OCI-LY7 (cell line): ENCODE measurements around the gene SLC38A4. TPM values are rescaled to one million over a fixed set of nuclear protein-coding genes. Genes with fewer than 3 reads are reported as not detected.

Experiments used
- BruUV-seq: library from RNA; stranded (reverse); fragments of 400-500 nt; replicated peaks from 2 replicates; lab custom pipeline; 2021; lab: Mats Ljungman, UMichigan
- CTCF ChIA-PET: fragments of 300-600 bp; sonication (Branson Sonifier 250); formaldehyde crosslinking; loops from one replicate; lab custom pipeline; 2022; ENCODE audit warnings: antibody characterized with exemption; ENCODE audit not compliant: unreplicated experiment; lab: Charles Lee
- POLR2A ChIA-PET: fragments of 300-600 bp; sonication (Branson Sonifier 250); formaldehyde crosslinking; loops from one replicate; lab custom pipeline; 2022; ENCODE audit warnings: antibody characterized with exemption; lab: Charles Lee
- DNase-seq: peaks from one replicate; pipeline ENCODE4 v3.0.0-alpha.2; 2015; ENCODE audit warnings: low spot score
- H2AFZ ChIP-seq: fragments of 200-600 bp; sonication (generic), shearing (Covaris generic); 2 replicates; pipeline ENCODE4 v1.6.1; 2014; ENCODE audit warnings: mild to moderate bottlenecking, antibody characterized with exemption, low read length, moderate library complexity
- H3K27ac ChIP-seq: fragments of 200-600 bp; sonication (generic); 2 replicates; pipeline ENCODE4 v1.5.1; 2014; ENCODE audit warnings: mixed run types, low read depth, mild to moderate bottlenecking, moderate library complexity, low read length, inconsistent platforms; ENCODE audit not compliant: poor library complexity, severe bottlenecking
- H3K36me3 ChIP-seq: fragments of 200-600 bp; sonication (generic); 2 replicates; pipeline ENCODE4 v1.6.1; 2014; ENCODE audit warnings: mild to moderate bottlenecking, antibody characterized with exemption, low read length, moderate library complexity, mixed read lengths; ENCODE audit not compliant: insufficient read depth
- H3K4me1 ChIP-seq: fragments of 200-600 bp; sonication (generic); 2 replicates; pipeline ENCODE4 v1.5.1; 2014; ENCODE audit warnings: mild to moderate bottlenecking, low read length; ENCODE audit not compliant: insufficient read depth, poor library complexity, severe bottlenecking
- H3K4me2 ChIP-seq: fragments of 200-600 bp; sonication (generic); 2 replicates; pipeline ENCODE4 v1.6.1; 2014; ENCODE audit warnings: mild to moderate bottlenecking, low read length
- H3K4me3 ChIP-seq: fragments of 200-600 bp; sonication (generic); 2 replicates; pipeline ENCODE4 v1.5.1; 2014; ENCODE audit warnings: mild to moderate bottlenecking, low read depth, low read length; ENCODE audit not compliant: poor library complexity, severe bottlenecking
- H3K79me2 ChIP-seq: fragments of 200-600 bp; sonication (generic); 2 replicates; pipeline ENCODE4 v1.6.1; 2016; ENCODE audit warnings: low read depth, mild to moderate bottlenecking, low read length, moderate library complexity, mixed read lengths; ENCODE audit not compliant: insufficient read depth
- H3K9me2 ChIP-seq: fragments of 200-600 bp; sonication (generic); 2 replicates; pipeline ENCODE4 v1.6.1; 2016; ENCODE audit warnings: mild to moderate bottlenecking, low read length, mixed read lengths; ENCODE audit not compliant: insufficient read depth
- H3K9me3 ChIP-seq: fragments of 200-600 bp; sonication (generic); 2 replicates; pipeline ENCODE4 v1.6.1; 2014; ENCODE audit warnings: mild to moderate bottlenecking, mixed run types, low read length, mixed read lengths
- H4K20me1 ChIP-seq: fragments of 200-600 bp; sonication (generic); 2 replicates; pipeline ENCODE4 v1.6.1; 2014; ENCODE audit warnings: mild to moderate bottlenecking, antibody characterized with exemption, low read length, moderate library complexity, mixed read lengths; ENCODE audit not compliant: insufficient read depth
- EZH2phosphoT487 ChIP-seq: fragments of 200-600 bp; sonication (generic); IDR thresholded peaks from 2 replicates; pipeline ENCODE4 v1.6.1; 2018; ENCODE audit warnings: low read depth, borderline replicate concordance, mild to moderate bottlenecking, mixed run types, antibody characterized with exemption, low read length, moderate library complexity, mixed read lengths
- intact Hi-C: fragments of 100-400 bp; cut with micrococcal nuclease; formaldehyde crosslinking; loops from one replicate; pipeline ENCODE4 v1.10.0; 2022; ENCODE audit not compliant: unreplicated experiment
- total RNA-seq, 2 experiments: library from RNA; depleted of rRNA in 1 of 2; stranded (reverse); fragments of >200 nt in 1 of 2; shearing (Covaris generic) in 1 of 2; gene quantifications; 2 replicates each; pipeline ENCODE4 v1.2.3, GENCODE V29; 2014 to 2022
- TF ChIP-seq, protein P1 (sequence below): fragments of 200-600 bp; sonication (generic); conservative IDR thresholded peaks from 2 replicates; pipeline ENCODE4 v1.5.1; 2014; ENCODE audit warnings: mild to moderate bottlenecking, antibody characterized with exemption, low read length, moderate library complexity, mixed read lengths

SLC38A4 gene
- total RNA-seq, 2 experiments from 2014 or later = not detected

DNA sequence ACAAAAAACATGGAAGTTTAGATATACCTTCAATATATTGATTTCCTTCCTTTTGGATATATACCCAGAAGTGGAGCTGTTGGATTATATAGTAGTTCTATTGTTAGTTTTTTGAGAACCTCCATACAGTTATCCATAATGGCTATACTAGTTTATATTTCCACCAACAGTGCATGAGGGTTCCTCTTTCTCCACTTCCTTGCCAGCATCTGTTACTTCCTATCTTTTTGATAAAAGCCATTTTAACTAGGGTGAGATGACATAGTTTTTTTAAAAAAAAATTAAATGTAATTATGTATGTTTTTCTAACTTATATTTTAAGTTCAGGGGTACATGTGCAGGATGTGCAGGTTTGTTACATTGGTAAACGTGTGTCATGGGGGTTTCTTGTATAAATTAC lies 10.0 kb upstream of the SLC38A4 start:
- no TSS peak for BruUV-seq
- Histone ChIP-seq H4K20me1 (no peaks in the 10 kb centered on the region), H3K4me1 (no peaks in the 10 kb centered on the region), H3K9me2 (no peaks in the 10 kb centered on the region), H3K27ac (no peak overlapping the region), H3K36me3 (no peaks in the 10 kb centered on the region), H3K4me2 (no peak overlapping the region), H3K4me3 (no peak overlapping the region), H3K9me3 (no peaks in the 10 kb centered on the region), H2AFZ (no peak overlapping the region), H3K79me2 (no peaks in the 10 kb centered on the region)
- ChIA-PET CTCF (no interaction called here), POLR2A (interaction anchor here (0.6 to 0.9 kb wide), 3 partner anchors 431 to 1199 kb away, joined by 3 to 4 read pairs (median 4); no protein-coding TSS in a partner anchor)
- TF ChIP-seq, protein P1, sequence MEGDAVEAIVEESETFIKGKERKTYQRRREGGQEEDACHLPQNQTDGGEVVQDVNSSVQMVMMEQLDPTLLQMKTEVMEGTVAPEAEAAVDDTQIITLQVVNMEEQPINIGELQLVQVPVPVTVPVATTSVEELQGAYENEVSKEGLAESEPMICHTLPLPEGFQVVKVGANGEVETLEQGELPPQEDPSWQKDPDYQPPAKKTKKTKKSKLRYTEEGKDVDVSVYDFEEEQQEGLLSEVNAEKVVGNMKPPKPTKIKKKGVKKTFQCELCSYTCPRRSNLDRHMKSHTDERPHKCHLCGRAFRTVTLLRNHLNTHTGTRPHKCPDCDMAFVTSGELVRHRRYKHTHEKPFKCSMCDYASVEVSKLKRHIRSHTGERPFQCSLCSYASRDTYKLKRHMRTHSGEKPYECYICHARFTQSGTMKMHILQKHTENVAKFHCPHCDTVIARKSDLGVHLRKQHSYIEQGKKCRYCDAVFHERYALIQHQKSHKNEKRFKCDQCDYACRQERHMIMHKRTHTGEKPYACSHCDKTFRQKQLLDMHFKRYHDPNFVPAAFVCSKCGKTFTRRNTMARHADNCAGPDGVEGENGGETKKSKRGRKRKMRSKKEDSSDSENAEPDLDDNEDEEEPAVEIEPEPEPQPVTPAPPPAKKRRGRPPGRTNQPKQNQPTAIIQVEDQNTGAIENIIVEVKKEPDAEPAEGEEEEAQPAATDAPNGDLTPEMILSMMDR = no peak
- no peak for TF ChIP-seq EZH2phosphoT487
- no peak for DNase-seq
- intact Hi-C loops = no loop called here

DNA sequence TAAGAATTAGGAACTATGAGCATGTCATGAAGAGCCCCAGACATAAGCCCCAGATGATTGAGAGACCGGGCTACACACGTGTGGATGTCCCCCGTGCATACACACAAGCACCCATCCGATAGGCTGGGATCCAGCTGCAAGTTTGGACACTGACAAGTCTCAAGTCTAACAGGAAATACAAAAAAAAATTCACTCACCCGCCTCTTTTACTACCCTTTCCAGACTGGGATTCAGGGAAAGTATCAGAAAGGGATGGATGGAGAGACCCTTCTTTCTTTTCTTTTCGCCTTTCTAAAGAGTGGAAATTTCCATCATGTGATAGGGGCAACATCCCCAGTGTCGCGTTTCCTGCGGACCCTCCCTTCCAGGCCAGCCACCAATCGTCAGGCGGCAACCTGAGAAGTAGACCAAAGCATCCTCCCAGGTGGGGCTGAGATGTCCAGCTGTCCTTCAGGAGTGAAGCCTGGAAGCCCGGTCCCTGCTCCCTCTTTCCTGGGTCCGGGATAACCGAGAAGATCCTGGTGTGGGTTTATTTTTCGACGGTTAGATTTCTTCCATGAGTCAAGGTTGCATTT lies 6.4 kb upstream of the SLC38A4 start:
- Histone ChIP-seq H3K9me3 (no peaks in the 10 kb centered on the region), H3K4me1 (no peaks in the 10 kb centered on the region), H3K4me2 (no peak overlapping the region), H3K79me2 (no peaks in the 10 kb centered on the region), H3K27ac (no peak overlapping the region), H3K36me3 (no peaks in the 10 kb centered on the region), H3K4me3 (no peak overlapping the region), H3K9me2 (no peaks in the 10 kb centered on the region), H4K20me1 (no peaks in the 10 kb centered on the region), H2AFZ (no peak overlapping the region)
- no peak for DNase-seq
- intact Hi-C loops = no loop called here
- BruUV-seq = no TSS peak
- ChIA-PET POLR2A (no interaction called here), CTCF (no interaction called here)
- no peak for TF ChIP-seq EZH2phosphoT487
- TF ChIP-seq, protein P1 = no peak

DNA sequence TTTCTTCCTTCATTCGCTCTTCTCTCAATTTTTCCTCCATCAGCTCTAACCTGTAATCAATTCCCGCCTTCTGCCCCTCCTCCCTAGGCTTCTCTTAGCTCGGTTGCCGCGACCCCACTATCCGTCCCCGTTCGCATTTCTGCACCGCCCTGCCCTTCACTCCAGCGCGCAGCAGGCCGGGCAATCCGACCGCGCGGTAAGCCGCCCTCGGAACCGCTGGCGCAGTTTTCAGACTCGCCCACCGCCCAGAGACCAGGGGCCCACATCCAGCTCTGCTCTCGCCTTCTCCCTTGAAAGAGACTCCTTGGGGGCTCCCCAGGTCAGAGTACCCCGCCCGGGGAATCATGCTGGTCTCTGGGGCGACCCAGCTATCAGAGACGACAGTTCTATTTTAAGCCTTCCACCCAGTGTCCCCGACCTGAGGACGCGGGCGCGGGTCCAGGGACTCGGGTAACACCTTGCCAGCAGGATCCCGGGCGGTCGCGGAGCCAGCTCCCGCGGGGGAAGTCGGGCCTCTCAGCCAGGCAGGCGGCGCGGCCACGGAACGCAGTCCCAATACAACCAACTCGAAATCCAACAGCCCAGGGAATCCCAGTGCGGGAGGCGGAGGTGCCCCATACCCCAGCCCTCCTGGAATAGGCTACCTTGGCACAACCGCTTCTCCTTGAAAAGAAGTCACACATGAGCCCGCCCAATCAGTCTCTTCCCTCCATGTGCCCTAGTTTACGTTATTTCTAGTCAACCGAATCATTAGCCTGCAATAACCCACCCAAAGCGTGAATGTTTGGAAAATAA lies 5.7 kb upstream of the SLC38A4 start:
- ChIA-PET POLR2A (no interaction called here), CTCF (no interaction called here)
- no peak overlapping the region for H3K4me2 ChIP-seq
- no peaks in the 10 kb centered on the region for H3K9me3 ChIP-seq
- H3K4me1 ChIP-seq = no peaks in the 10 kb centered on the region
- H3K9me2 ChIP-seq = no peaks in the 10 kb centered on the region
- intact Hi-C loops = no loop called here
- no TSS peak for BruUV-seq
- no peak for TF ChIP-seq EZH2phosphoT487
- TF ChIP-seq, protein P1 = no peak
- H4K20me1 ChIP-seq = no peaks in the 10 kb centered on the region
- H3K4me3 ChIP-seq = no peak overlapping the region
- no peaks in the 10 kb centered on the region for H3K36me3 ChIP-seq
- H2AFZ ChIP-seq = no peak overlapping the region
- no peak for DNase-seq
- no peaks in the 10 kb centered on the region for H3K79me2 ChIP-seq
- no peak overlapping the region for H3K27ac ChIP-seq
